A549 (cell line): ENCODE results near the gene GCLC. TPM values are rescaled to one million over a fixed set of nuclear protein-coding genes. Genes with fewer than 3 reads are reported as not detected.

Experiments
- ATAC-seq, 2 experiments: fragments of 200-7000 bp in 1 of 2; fragments of >200 bp in 1 of 2; cut with Nextera tagmentation in 1 of 2; cut with Tn5 transposase in 1 of 2; 3 replicates each; pipeline versions ENCODE4 v1.8.0 to v1.9.1; 2018 to 2020; ENCODE audit warnings: mild to moderate bottlenecking in 1 of 2, moderate library complexity in 1 of 2
- CTCF ChIA-PET: fragments of 300-600 bp; sonication (Branson Sonifier 250); formaldehyde crosslinking; extraction: SDS; loops from one replicate; lab custom pipeline; 2021; ENCODE audit warnings: antibody characterized with exemption, inconsistent platforms; lab: Yijun Ruan, JAX
- POLR2A ChIA-PET: fragments of 350-600 bp; formaldehyde crosslinking; extraction: SDS; loops from one replicate; lab custom pipeline; 2021; ENCODE audit warnings: antibody characterized with exemption, inconsistent platforms; lab: Yijun Ruan, JAX
- DNase-seq, 2 experiments: peaks; one replicate each; pipeline versions ENCODE4 v3.0.0 to v3.0.0-alpha.2; 2011 to 2016; ENCODE audit warnings: low read depth in 1 of 2, low spot score in 1 of 2
- FAIRE-seq: peaks from 2 replicates; lab custom pipeline; 2011; peaks lifted over from hg19 to GRCh38; lab: Jason Lieb, UNC
- H3K27ac ChIP-seq, 2 experiments: fragments of >200 bp; sonication (Bioruptor Twin); formaldehyde crosslinking; 3 replicates each; pipeline ENCODE4 v1.5.1; 2016 to 2017
- H3K4me1 ChIP-seq: fragments of >200 bp; sonication (Bioruptor Twin); formaldehyde crosslinking; 3 replicates; pipeline ENCODE4 v1.6.1; 2016
- H3K4me2 ChIP-seq: fragments of >200 bp; sonication (Bioruptor Twin); formaldehyde crosslinking; 3 replicates; pipeline ENCODE4 v1.6.1; 2016
- H3K4me3 ChIP-seq: fragments of >200 bp; sonication (Bioruptor Twin); formaldehyde crosslinking; 3 replicates; pipeline ENCODE4 v1.5.1; 2016
- H3K9me3 ChIP-seq: fragments of >200 bp; sonication (Bioruptor Twin); formaldehyde crosslinking; 3 replicates; pipeline ENCODE4 v1.6.1; 2016
- BCL3 ChIP-seq: fragments of >200 bp; sonication (Bioruptor Twin); formaldehyde crosslinking; IDR thresholded peaks from 3 replicates; pipeline ENCODE4 v1.6.1; 2016
- E2F6 ChIP-seq: IDR thresholded peaks from 2 replicates; pipeline ENCODE4 v1.6.1; 2012; ENCODE audit warnings: low read depth, borderline replicate concordance
- EP300 ChIP-seq, 2 experiments: fragments of >200 bp; sonication (Bioruptor Twin); formaldehyde crosslinking; IDR thresholded peaks; 2 replicates in 1 of 2; 3 replicates in 1 of 2; pipeline ENCODE4 v1.6.1; 2016 to 2017
- GATA3 ChIP-seq: IDR thresholded peaks from 2 replicates; pipeline ENCODE4 v1.6.1; 2012; ENCODE audit warnings: borderline replicate concordance
- HMGXB4 ChIP-seq: fragments of 250-450 bp; sonication (Bioruptor Pico); IDR thresholded peaks from 2 replicates; pipeline ENCODE4 v1.5.0; 2021; ENCODE audit warnings: mild to moderate bottlenecking, moderate library complexity, borderline replicate concordance
- HOXB5 ChIP-seq: fragments of 250-450 bp; sonication (Bioruptor Pico); IDR thresholded peaks from 2 replicates; pipeline ENCODE4 v1.5.0; 2020; ENCODE audit warnings: mild to moderate bottlenecking, moderate library complexity
- KDM5A ChIP-seq: fragments of 200-600 bp; sonication (generic); IDR thresholded peaks from 2 replicates; pipeline ENCODE4 v1.6.1; 2016; ENCODE audit warnings: antibody characterized with exemption, mild to moderate bottlenecking
- MAX ChIP-seq: IDR thresholded peaks from 2 replicates; pipeline ENCODE4 v1.6.1; 2012
- MAZ ChIP-seq: fragments of 150-350 bp; IDR thresholded peaks from 2 replicates; pipeline ENCODE4 v1.6.1; 2014; ENCODE audit warnings: antibody characterized with exemption, low read depth, low read length, borderline replicate concordance
- NPAS2 ChIP-seq: fragments of 250-450 bp; sonication (Bioruptor Pico); IDR thresholded peaks from 2 replicates; pipeline ENCODE4 v1.8.0; 2022; ENCODE audit warnings: mild to moderate bottlenecking, moderate library complexity, borderline replicate concordance
- PBX3 ChIP-seq: IDR thresholded peaks from 2 replicates; pipeline ENCODE4 v1.6.1; 2012
- RCOR1 ChIP-seq: fragments of 150-350 bp; IDR thresholded peaks from 2 replicates; pipeline ENCODE4 v1.6.1; 2014; ENCODE audit warnings: antibody characterized with exemption, low read length, low read depth
- REST ChIP-seq: fragments of 200-600 bp; sonication (generic); IDR thresholded peaks from 2 replicates; pipeline ENCODE4 v1.6.1; 2016; ENCODE audit warnings: antibody characterized with exemption, mild to moderate bottlenecking, moderate library complexity
- RFX5 ChIP-seq: fragments of 450-650 bp; IDR thresholded peaks from 2 replicates; pipeline ENCODE4 v1.7.1; 2014; ENCODE audit warnings: antibody characterized with exemption, mild to moderate bottlenecking, moderate library complexity
- ZC3H11A ChIP-seq: fragments of 450-650 bp; IDR thresholded peaks from 2 replicates; pipeline ENCODE4 v1.6.1; 2014; ENCODE audit warnings: antibody characterized with exemption, mild to moderate bottlenecking
- ZFP36 ChIP-seq: fragments of 450-650 bp; IDR thresholded peaks from 2 replicates; pipeline ENCODE4 v1.6.1; 2014; ENCODE audit warnings: borderline replicate concordance; ENCODE audit not compliant: partially characterized antibody
- WGBS: methylation state at CpG from one replicate; pipeline ENCODE4 v1.1.6; 2017; ENCODE audit errors: missing lambda C conversion rate; 5-methylcytosine and 5-hydroxymethylcytosine counted together
- polyA plus RNA-seq, 4 experiments: library from polyadenylated mRNA; depleted of rRNA in 3 of 4; stranded (reverse); fragments of >200 nt; fragmentation: RNase III in 1 of 4; extraction: RNeasy Plus Mini Kit Qiagen cat#74134 plus additional on column Dnase treatment in 1 of 4; gene quantifications; 2 replicates in 3 of 4; 3 replicates in 1 of 4; pipeline ENCODE4 v1.2.3, GENCODE V29; 2011 to 2017

GCLC gene
- polyA plus RNA-seq, 2 of the 4 experiments (the other 2 are of a cell fraction), result 116 to 180 TPM

GRCh38 chr6:53546281-53546680, 1.4 kb upstream of the GCLC start:
- ChIA-PET POLR2A (no interaction called here), CTCF (interaction anchor here (0.9 to 3.2 kb wide), 4 partner anchors 17 to 106 kb away, joined by 3 to 14 read pairs (median 4); no protein-coding TSS in a partner anchor)
- Histone ChIP-seq H3K27ac (peak overlapping the region; percentile 93 to 98; a peak in 5 of 6 replicates), H3K4me2 (peak overlapping the region; percentile 82), H3K9me3 (no peaks in the 10 kb centered on the region), H3K4me3 (peak overlapping the region; percentile 78), H3K4me1 (peaks cover 31% of the 10 kb centered on the region)
- no peak for DNase-seq
- ATAC-seq, result no peak
- FAIRE-seq, result no peak
- TF ChIP-seq RCOR1, result no peak
- TF ChIP-seq GATA3, result no peak
- TF ChIP-seq KDM5A, result no peak
- TF ChIP-seq RFX5, result no peak
- no peak for TF ChIP-seq NPAS2
- TF ChIP-seq BCL3, result no peak
- TF ChIP-seq ZC3H11A, result no peak
- no peak for TF ChIP-seq ZFP36
- TF ChIP-seq E2F6, result no peak
- TF ChIP-seq PBX3, result no peak
- TF ChIP-seq REST, result no peak
- no peak for TF ChIP-seq HMGXB4
- TF ChIP-seq EP300 (IDR thresholded peaks at IDR 0.05), result no peak
- no peak for TF ChIP-seq MAZ
- no peak for TF ChIP-seq HOXB5
- WGBS, result 28% methylated on average over 2 of the region's 2 CpGs

GRCh38 chr6:53544217-53544469, 758 bp downstream of the GCLC start:
- no peak for DNase-seq
- WGBS, result under 1% methylated on average over 14 of the region's 24 CpGs
- CTCF ChIA-PET, result interaction anchor here (0.6 to 2.3 kb wide), 18 partner anchors 10 to 184 kb away, joined by 3 to 24 read pairs (median 4); no protein-coding TSS in a partner anchor
- no peak for FAIRE-seq
- Histone ChIP-seq H3K4me3 (peak overlapping the region; percentile 90), H3K4me1 (peaks cover 45% of the 10 kb centered on the region), H3K27ac (peak overlapping the region; percentile 95 to 98), H3K4me2 (peak overlapping the region; percentile 86), H3K9me3 (no peaks in the 10 kb centered on the region)
- no peak for TF ChIP-seq MAX
- POLR2A ChIA-PET, result interaction anchor here (0.9 to 1.8 kb wide), 8 partner anchors 18 to 180 kb away, joined by 3 to 18 read pairs (median 4); no protein-coding TSS in a partner anchor
- ATAC-seq, result peak in 1 of 2 experiments; percentile 0; a peak in 2 of 6 replicates
